ENCODE results near the gene GANC.

DNA sequence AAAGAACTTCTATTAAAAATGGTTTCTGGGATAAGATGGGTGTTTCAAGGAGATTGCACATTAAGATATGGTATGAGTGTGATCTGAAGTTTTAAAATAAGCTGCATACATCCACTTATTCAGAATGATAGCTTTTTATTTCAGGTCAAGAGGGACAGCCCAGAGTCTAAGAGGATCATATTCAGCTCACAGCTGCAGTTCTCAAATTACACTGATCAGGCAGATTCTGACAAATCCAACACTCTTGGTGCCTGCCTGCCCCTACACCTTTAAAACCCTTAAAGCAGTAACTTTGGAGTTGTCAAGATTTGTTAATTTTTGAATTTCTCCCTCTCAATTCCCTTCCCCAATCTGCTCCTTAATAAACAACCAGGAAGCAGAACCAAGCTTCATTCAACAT lies 9.3 kb downstream of the GANC start:
- TF ChIP-seq, protein P1, sequence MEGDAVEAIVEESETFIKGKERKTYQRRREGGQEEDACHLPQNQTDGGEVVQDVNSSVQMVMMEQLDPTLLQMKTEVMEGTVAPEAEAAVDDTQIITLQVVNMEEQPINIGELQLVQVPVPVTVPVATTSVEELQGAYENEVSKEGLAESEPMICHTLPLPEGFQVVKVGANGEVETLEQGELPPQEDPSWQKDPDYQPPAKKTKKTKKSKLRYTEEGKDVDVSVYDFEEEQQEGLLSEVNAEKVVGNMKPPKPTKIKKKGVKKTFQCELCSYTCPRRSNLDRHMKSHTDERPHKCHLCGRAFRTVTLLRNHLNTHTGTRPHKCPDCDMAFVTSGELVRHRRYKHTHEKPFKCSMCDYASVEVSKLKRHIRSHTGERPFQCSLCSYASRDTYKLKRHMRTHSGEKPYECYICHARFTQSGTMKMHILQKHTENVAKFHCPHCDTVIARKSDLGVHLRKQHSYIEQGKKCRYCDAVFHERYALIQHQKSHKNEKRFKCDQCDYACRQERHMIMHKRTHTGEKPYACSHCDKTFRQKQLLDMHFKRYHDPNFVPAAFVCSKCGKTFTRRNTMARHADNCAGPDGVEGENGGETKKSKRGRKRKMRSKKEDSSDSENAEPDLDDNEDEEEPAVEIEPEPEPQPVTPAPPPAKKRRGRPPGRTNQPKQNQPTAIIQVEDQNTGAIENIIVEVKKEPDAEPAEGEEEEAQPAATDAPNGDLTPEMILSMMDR (IDR thresholded peaks at IDR 0.05; ENCODE audit: low read depth, low read length) = no peak
- TF ChIP-seq EZH2phosphoT487 (IDR thresholded peaks at IDR 0.05; ENCODE audit: low read depth) = no peak

All from OCI-LY3 (cell line).